NCI-H345 treated with DMSO at 0.1 percent for 48 hours (cell line): ENCODE measurements around the gene NDP.

Source experiments
- DNase-seq: peaks from one replicate; lab custom pipeline; 2025; ENCODE audit not compliant: unreplicated experiment; lab: John Stamatoyannopoulos, UW

The NDP gene

GRCh38 chrX:43973249-43974099 lies at the start of gene NDP:
Gene NDP, minus strand, starts transcription at chrX:43973390. Its CDS starts 14,745 bp downstream, at chrX:43958645.
- DNase-seq: no peak

- DNase-seq: no peak
Measured at GRCh38 chrX:44022964-44023363, 49.8 kb upstream of the NDP start.

- DNase-seq: no peak
Measured at GRCh38 chrX:44020693-44021092, 47.5 kb upstream of the NDP start.

- DNase-seq: no peak
Measured at GRCh38 chrX:44019911-44020310, 46.7 kb upstream of the NDP start.

- no peak for DNase-seq
Measured at GRCh38 chrX:44017676-44018075, 44.5 kb upstream of the NDP start.

- no peak for DNase-seq
Measured at GRCh38 chrX:44016906-44017305, 43.7 kb upstream of the NDP start.

GRCh38 chrX:44012484-44013096 lies 39.4 kb upstream of the NDP start:
- DNase-seq: no peak

GRCh38 chrX:44011506-44011905 lies 38.3 kb upstream of the NDP start:
- DNase-seq: no peak

- no peak for DNase-seq
Measured at GRCh38 chrX:44010626-44011025, 37.4 kb upstream of the NDP start.

GRCh38 chrX:44006081-44006480 lies 32.9 kb upstream of the NDP start:
- no peak for DNase-seq

- DNase-seq: no peak
Measured at GRCh38 chrX:44003975-44004374, 30.8 kb upstream of the NDP start.

- DNase-seq: no peak
Measured at GRCh38 chrX:44002567-44002966, 29.4 kb upstream of the NDP start.

GRCh38 chrX:43998374-43998773 lies 25.2 kb upstream of the NDP start:
- no peak for DNase-seq

GRCh38 chrX:43996491-43996890 lies 23.3 kb upstream of the NDP start:
- no peak for DNase-seq

- no peak for DNase-seq
Measured at GRCh38 chrX:43986083-43986482, 12.9 kb upstream of the NDP start.

- no peak for DNase-seq
Measured at GRCh38 chrX:43985511-43985910, 12.3 kb upstream of the NDP start.

GRCh38 chrX:43978226-43978625 lies 5.0 kb upstream of the NDP start:
- no peak for DNase-seq

GRCh38 chrX:43976205-43976604 lies 3.0 kb upstream of the NDP start:
- no peak for DNase-seq

GRCh38 chrX:43975796-43976195 lies 2.6 kb upstream of the NDP start:
- no peak for DNase-seq

- DNase-seq: no peak
Measured at GRCh38 chrX:43974741-43975465, 1.7 kb upstream of the NDP start.

- no peak for DNase-seq
Measured at GRCh38 chrX:43974100-43974475, 898 bp upstream of the NDP start.
